Thymus (tissue), 11 donors: ENCODE data around the gene PPP1R7. TPM values are rescaled to one million over a fixed set of nuclear protein-coding genes. Genes with fewer than 3 reads are reported as not detected.

Experiments
- DNase-seq, 9 donors: peaks; one replicate each; pipeline ENCODE4 v3.0.0-alpha.2; 2013; ENCODE audit warnings: low spot score in 9 of 9, low read depth in 6 of 9, missing footprints in 1 of 9
- H3K27ac ChIP-seq, 2 donors: one replicate each; pipeline ENCODE4 v1.5.1; 2013; ENCODE audit warnings: control low read depth in 1 of 2, low read depth in 1 of 2, low read length in 1 of 2, mild to moderate bottlenecking in 1 of 2, moderate library complexity in 1 of 2
- H3K27me3 ChIP-seq, 2 donors: one replicate each; pipeline ENCODE4 v1.5.1; 2013; ENCODE audit warnings: low read length in 1 of 2; ENCODE audit not compliant: control insufficient read depth in 2 of 2, insufficient read depth in 1 of 2
- H3K36me3 ChIP-seq, 2 donors: one replicate each; pipeline ENCODE4 v1.5.1; 2013; ENCODE audit warnings: low read length in 1 of 2, mild to moderate bottlenecking in 1 of 2, moderate library complexity in 1 of 2; ENCODE audit not compliant: control insufficient read depth in 2 of 2, insufficient read depth in 2 of 2
- H3K4me1 ChIP-seq, 2 donors: one replicate each; pipeline ENCODE4 v1.5.1; 2013; ENCODE audit warnings: low read length in 2 of 2; ENCODE audit not compliant: control insufficient read depth in 2 of 2, insufficient read depth in 2 of 2
- H3K4me3 ChIP-seq, 2 donors: one replicate each; pipeline ENCODE4 v1.5.1; 2013; ENCODE audit warnings: low read length in 2 of 2, control low read depth in 1 of 2, mild to moderate bottlenecking in 1 of 2
- H3K9me3 ChIP-seq, 2 donors: one replicate each; pipeline ENCODE4 v1.5.1; 2013; ENCODE audit warnings: low read length in 1 of 2, mild to moderate bottlenecking in 1 of 2; ENCODE audit not compliant: control insufficient read depth in 2 of 2, insufficient read depth in 1 of 2
- WGBS: extraction: QIAGEN DNeasy Blood & Tissue Kit; methylation state at CpG from one replicate; pipeline ENCODE4 v1.1.7; 2013; 5-methylcytosine and 5-hydroxymethylcytosine counted together
- polyA plus RNA-seq: library from polyadenylated mRNA; stranded (reverse); fragments of 200-250 nt; gene quantifications from one replicate; pipeline ENCODE4 v1.2.3, GENCODE V29; 2013
- total RNA-seq: library from RNA; stranded (reverse); fragments of 120-200 nt; gene quantifications from one replicate; pipeline ENCODE4 v1.2.4, GENCODE V29; 2013
- donor health status: healthy.

Gene PPP1R7
- total and polyA plus RNA-seq, 2 donors = 63.7 to 78.9 TPM

DNA sequence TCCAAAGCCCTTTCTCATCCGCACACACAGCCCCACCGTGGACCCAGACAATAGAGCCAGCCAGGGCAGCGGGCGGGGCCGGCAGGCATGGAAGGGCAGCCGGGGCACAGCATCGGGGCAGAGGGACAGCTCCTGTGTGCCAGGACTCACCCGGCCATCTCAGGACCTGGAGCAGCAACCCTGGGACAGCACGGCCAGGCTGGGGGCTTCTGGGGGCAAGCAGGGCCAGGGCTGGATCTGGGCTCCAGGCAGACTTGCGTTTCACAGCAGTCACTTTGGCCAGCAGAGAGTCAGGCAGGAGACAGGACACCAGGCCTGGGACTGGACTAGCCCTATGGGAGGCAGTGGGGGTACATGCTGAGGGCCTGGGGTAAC is 53.7 kb downstream of the PPP1R7 start:
- peaks cover 0 to 4% of the 10 kb centered on the region in 2 donors for H3K9me3 ChIP-seq
- 95% methylated on average over 10 of the region's 10 CpGs for WGBS
- no peaks in the 10 kb centered on the region for H3K36me3 ChIP-seq
- H3K4me1 ChIP-seq = no peaks in the 10 kb centered on the region
- DNase-seq = no peak
- H3K27ac ChIP-seq = no peak overlapping the region
- H3K27me3 ChIP-seq = no peaks in the 10 kb centered on the region
- no peak overlapping the region for H3K4me3 ChIP-seq

DNA sequence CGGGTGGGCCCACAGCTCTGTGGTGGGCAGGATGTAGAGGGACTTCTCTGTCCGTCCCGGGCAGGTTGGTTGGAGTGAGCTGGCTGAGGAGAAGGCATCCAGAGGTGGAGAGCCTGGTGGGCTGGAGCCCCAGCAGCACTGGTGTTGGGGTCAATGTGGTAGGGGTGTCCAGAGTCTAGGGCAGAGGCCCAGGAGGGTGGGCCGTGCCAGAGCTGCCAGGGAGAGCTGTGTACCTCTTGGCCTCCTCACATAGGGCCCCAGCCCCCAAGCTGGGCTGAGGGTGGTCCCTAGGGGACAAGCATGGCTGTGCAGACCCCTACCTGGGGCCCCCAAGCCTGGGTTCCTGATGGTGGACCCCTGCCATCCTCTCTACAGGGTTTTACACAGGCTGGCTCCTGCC is 54.2 kb downstream of the PPP1R7 start:
- WGBS = 66% methylated on average over 4 of the region's 4 CpGs
- Histone ChIP-seq H3K27ac (no peak overlapping the region), H3K4me1 (no peaks in the 10 kb centered on the region), H3K36me3 (no peaks in the 10 kb centered on the region), H3K27me3 (no peaks in the 10 kb centered on the region), H3K9me3 (peaks cover 0 to 4% of the 10 kb centered on the region in 2 donors), H3K4me3 (no peak overlapping the region)
- no peak for DNase-seq

DNA sequence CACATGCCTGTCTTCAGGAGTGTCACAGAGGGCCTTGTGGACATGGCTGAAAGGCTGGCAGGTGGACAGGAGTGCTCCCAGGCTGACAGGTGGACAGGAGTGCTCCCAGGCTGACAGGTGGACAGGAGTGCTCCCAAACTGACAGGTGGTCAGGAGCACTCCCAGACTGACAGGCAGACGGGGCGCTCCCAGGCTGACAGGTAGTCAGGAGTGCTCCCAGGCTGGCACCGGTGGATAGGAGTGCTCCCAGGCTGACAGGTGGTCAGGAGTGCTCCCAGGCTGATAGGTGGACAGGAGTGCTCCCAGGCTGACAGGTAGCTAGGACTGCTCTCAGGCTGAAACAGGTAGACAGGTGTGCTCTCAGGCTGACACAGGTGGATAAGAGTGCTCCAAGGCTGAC is 54.8 kb downstream of the PPP1R7 start:
- Histone ChIP-seq H3K9me3 (peaks cover 0 to 4% of the 10 kb centered on the region in 2 donors), H3K27ac (no peak overlapping the region), H3K27me3 (no peaks in the 10 kb centered on the region), H3K4me3 (no peak overlapping the region), H3K4me1 (no peaks in the 10 kb centered on the region), H3K36me3 (no peaks in the 10 kb centered on the region)
- DNase-seq = no peak
- WGBS = 98% methylated on average over 3 of the region's 3 CpGs

DNA sequence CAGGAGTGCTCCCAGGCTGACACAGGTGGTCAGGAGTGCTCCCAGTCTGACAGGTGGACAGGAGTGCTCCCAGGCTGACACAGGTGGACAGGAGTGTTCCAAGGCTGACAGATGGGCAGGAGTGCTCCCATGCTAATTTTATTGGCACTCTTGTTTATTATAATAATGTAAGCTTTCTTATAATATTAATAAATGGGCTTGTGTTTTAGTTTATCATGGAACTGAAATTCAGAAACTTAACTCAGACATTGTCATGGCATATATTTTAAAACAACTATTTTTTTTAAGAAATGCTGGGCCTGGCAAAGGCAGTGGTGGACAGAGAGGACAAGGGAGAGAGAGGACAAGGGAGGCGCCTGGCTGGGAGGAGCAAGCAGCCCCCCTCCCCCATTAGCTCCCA is 56.9 kb downstream of the PPP1R7 start:
- H3K27me3 ChIP-seq = peaks cover 0 to 5% of the 10 kb centered on the region in 2 donors
- peaks cover 0 to 4% of the 10 kb centered on the region in 2 donors for H3K9me3 ChIP-seq
- no peak for DNase-seq
- H3K27ac ChIP-seq = no peak overlapping the region
- WGBS = 93% methylated on average over 1 of the region's 1 CpG
- no peaks in the 10 kb centered on the region for H3K4me1 ChIP-seq
- H3K4me3 ChIP-seq = no peak overlapping the region
- H3K36me3 ChIP-seq = no peaks in the 10 kb centered on the region

DNA sequence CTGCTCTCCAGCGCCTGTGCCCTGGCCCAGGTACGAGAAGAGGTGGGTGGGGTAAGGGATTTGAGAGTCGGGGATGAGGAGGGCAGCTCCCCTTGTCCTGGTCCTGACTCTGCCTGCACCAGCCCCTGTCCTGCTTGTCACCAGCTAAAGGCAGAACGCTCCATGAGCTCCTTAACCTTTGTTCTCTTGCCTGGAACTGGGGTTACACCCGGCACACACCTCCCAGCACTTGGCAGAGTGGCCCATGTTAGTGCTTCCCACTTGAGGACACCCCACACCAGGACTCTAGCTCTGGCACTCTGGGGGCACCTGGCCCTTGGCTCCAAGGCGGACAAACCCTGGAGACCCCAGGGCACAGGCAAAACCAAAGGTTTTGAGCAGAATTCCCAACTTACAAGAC is 57.4 kb downstream of the PPP1R7 start:
- H3K36me3 ChIP-seq = no peaks in the 10 kb centered on the region
- peaks cover 0 to 4% of the 10 kb centered on the region in 2 donors for H3K9me3 ChIP-seq
- DNase-seq = no peak
- peaks cover 0 to 7% of the 10 kb centered on the region in 2 donors for H3K27me3 ChIP-seq
- no peaks in the 10 kb centered on the region for H3K4me1 ChIP-seq
- no peak overlapping the region for H3K27ac ChIP-seq
- H3K4me3 ChIP-seq = no peak overlapping the region
- WGBS = 93% methylated on average over 6 of the region's 6 CpGs

DNA sequence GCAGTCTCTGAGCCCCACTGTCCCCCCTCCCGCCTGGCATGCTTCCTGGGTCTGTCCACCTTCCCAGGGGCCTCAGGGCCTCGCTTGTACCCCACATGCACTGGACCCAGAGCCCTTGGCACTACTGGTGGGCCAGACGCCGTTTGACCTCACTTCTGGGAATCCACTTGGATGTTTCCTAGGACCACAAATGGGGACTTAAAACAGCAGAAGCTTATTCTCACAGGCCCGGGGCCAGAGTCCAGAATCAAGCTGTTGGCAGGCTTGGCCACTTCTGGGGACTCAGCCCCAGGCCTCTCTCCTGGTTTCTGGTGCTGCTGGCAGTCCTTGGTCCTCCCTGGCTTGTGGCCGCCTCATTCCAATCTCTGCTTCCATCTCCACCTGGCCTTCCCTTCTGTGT is 57.8 kb downstream of the PPP1R7 start:
- H3K36me3 ChIP-seq = no peaks in the 10 kb centered on the region
- WGBS = 94% methylated on average over 6 of the region's 6 CpGs

DNA sequence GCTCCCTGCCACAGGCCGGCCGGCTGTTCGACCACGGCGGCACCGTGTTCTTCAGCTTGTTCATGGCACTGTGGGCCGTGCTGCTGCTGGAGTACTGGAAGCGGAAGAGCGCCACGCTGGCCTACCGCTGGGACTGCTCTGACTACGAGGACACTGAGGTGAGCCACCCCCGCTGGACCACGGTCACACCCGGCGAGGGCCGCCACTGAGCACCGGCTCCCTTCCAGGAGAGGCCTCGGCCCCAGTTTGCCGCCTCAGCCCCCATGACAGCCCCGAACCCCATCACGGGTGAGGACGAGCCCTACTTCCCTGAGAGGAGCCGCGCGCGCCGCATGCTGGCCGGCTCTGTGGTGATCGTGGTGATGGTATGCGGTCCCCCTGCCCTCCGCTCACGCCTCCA is 59.0 kb downstream of the PPP1R7 start:
- H3K36me3 ChIP-seq = no peaks in the 10 kb centered on the region
- peaks cover 0 to 4% of the 10 kb centered on the region in 2 donors for H3K9me3 ChIP-seq
- H3K4me1 ChIP-seq = no peaks in the 10 kb centered on the region
- no peak overlapping the region for H3K27ac ChIP-seq
- no peak overlapping the region for H3K4me3 ChIP-seq
- no peak for DNase-seq
- WGBS = 93% methylated on average over 33 of the region's 33 CpGs
- peaks cover 0 to 16% of the 10 kb centered on the region in 2 donors for H3K27me3 ChIP-seq

More for the DNA sequence above, 57.8 kb downstream of the PPP1R7 start:
- H3K4me1 ChIP-seq = no peaks in the 10 kb centered on the region
- peaks cover 0 to 9% of the 10 kb centered on the region in 2 donors for H3K27me3 ChIP-seq
- H3K9me3 ChIP-seq = peaks cover 0 to 4% of the 10 kb centered on the region in 2 donors
- no peak overlapping the region for H3K4me3 ChIP-seq
- no peak for DNase-seq
- H3K27ac ChIP-seq = no peak overlapping the region

DNA sequence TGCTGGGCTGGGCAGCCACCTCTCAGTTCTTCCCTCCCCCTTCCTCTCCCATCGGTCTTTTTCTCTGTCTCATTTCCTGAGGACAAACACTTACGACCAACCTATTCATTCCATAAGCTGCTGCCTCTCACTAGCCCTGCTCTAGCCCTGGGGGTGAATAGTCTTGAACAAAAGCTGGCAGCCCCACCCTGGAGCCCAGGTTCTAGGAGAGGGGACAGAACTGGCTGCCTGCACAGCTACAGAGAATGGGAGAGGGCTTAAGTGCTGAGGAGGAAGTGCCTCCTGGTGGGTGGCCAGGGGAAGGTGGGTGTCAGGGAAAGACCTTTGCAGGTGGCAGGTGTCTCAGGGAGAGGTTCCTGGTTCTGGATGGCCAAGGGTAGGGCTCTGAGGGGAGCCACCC is 61.0 kb downstream of the PPP1R7 start:
- Histone ChIP-seq H3K9me3 (no peaks in the 10 kb centered on the region), H3K36me3 (no peaks in the 10 kb centered on the region), H3K27ac (no peak overlapping the region), H3K4me3 (no peak overlapping the region), H3K4me1 (no peaks in the 10 kb centered on the region), H3K27me3 (peaks cover 4 to 36% of the 10 kb centered on the region in 2 donors)
- WGBS = 3% methylated on average over 2 of the region's 2 CpGs
- DNase-seq = no peak

DNA sequence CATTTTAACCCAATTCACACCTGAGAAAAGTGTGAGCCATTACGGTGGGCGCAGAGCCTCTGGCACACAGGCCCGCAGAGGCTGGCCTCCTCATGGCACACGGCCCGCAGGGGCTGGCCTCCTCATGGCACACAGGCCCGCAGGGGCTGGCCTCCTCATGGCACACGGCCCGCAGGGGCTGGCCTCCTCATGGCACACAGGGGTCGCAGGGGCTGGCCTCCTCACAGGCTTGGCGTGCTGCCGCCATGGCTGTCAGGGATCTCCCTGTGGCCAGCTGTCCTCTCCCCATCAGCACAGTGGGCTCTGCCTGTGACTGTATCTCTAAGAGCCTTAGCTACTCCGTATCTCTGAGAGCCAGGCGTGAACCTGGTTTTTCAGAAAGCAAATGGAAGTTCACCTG is 62.8 kb downstream of the PPP1R7 start:
- Histone ChIP-seq H3K4me1 (no peaks in the 10 kb centered on the region), H3K9me3 (no peaks in the 10 kb centered on the region), H3K27me3 (peaks cover 16 to 51% of the 10 kb centered on the region in 2 donors), H3K4me3 (no peak overlapping the region), H3K36me3 (no peaks in the 10 kb centered on the region), H3K27ac (no peak overlapping the region)
- 95% methylated on average over 13 of the region's 13 CpGs for WGBS
- no peak for DNase-seq

DNA sequence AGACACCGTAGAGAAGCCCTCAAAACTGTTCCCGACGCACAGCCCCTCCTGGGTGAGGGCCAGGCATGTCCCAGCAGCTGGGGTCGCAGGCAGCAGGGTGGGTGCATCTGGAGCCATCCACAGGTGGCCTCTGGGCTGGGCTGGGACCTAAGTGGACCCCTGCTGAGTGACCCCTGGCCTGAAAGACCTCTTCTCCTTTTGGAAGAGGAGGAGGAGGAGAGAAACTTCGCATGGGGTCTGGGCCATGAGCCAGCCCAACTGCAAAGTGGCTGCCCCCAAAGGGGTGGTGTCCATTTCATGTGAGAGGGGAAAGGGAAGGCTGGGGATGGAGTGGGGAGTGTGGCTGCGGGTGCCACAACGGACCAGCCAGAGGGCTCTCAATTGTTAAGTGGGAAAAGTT is 63.3 kb downstream of the PPP1R7 start:
- no peak for DNase-seq
- Histone ChIP-seq H3K36me3 (no peaks in the 10 kb centered on the region), H3K4me3 (no peak overlapping the region), H3K27me3 (peaks cover 19 to 56% of the 10 kb centered on the region in 2 donors), H3K9me3 (no peaks in the 10 kb centered on the region), H3K4me1 (peaks cover 2 to 3% of the 10 kb centered on the region in 2 donors), H3K27ac (no peak overlapping the region)
- 93% methylated on average over 7 of the region's 7 CpGs for WGBS
